K562 (cell line): ENCODE data around the gene ATG13. TPM values are rescaled to one million over a fixed set of nuclear protein-coding genes. Genes with fewer than 3 reads are reported as not detected.

Source experiments
- ARNT ChIP-seq, 2 experiments: fragments of 450-650 bp; IDR thresholded peaks; 2 replicates each; pipeline ENCODE4 v1.6.1; 2016; ENCODE audit warnings: mild to moderate bottlenecking in 1 of 2
- BDP1 ChIP-seq: IDR thresholded peaks from 3 replicates; pipeline ENCODE4 v1.6.1; 2011; ENCODE audit not compliant: insufficient read length, insufficient read depth
- CREB3L1 ChIP-seq: fragments of 450-650 bp; IDR thresholded peaks from 2 replicates; pipeline ENCODE4 v1.6.1; 2014; ENCODE audit warnings: low read depth, mild to moderate bottlenecking, moderate library complexity, borderline replicate concordance
- ELF4 ChIP-seq: fragments of 450-650 bp; formaldehyde crosslinking; IDR thresholded peaks from 2 replicates; pipeline ENCODE4 v1.4.0; 2022; ENCODE audit warnings: missing genetic modification characterization
- GABPB1 ChIP-seq: sonication (generic); formaldehyde crosslinking; IDR thresholded peaks from 2 replicates; pipeline ENCODE4 v1.8.0; 2022; ENCODE audit warnings: mild to moderate bottlenecking, missing genetic modification reagents
- HCFC1 ChIP-seq: IDR thresholded peaks from 2 replicates; pipeline ENCODE4 v1.6.1; 2012; ENCODE audit warnings: low read depth, low read length, improper control_type of control experiment
- HDAC1 ChIP-seq, 2 experiments: fragments of 450-650 bp; IDR thresholded peaks; 2 replicates each; pipeline ENCODE4 v1.6.1; 2016 to 2017; ENCODE audit warnings: inconsistent platforms in 1 of 2, mild to moderate bottlenecking in 1 of 2, moderate library complexity in 1 of 2
- HINFP ChIP-seq: fragments of 450-650 bp; conservative IDR thresholded peaks from 2 replicates; pipeline ENCODE4 v1.6.1; 2016; ENCODE audit warnings: missing genetic modification characterization, low read depth, mild to moderate bottlenecking, control low read depth, missing compliant biosample characterization
- HMBOX1 ChIP-seq: sonication (generic); IDR thresholded peaks from 2 replicates; pipeline ENCODE4 v1.6.1; 2016
- MEIS2 ChIP-seq: fragments of 450-650 bp; IDR thresholded peaks from 2 replicates; pipeline ENCODE4 v1.6.1; 2014; ENCODE audit warnings: mild to moderate bottlenecking; ENCODE audit not compliant: partially characterized antibody
- NR2C1 ChIP-seq, 2 experiments: fragments of 450-650 bp; IDR thresholded peaks; 2 replicates each; pipeline ENCODE4 v1.6.1; 2017; ENCODE audit warnings: mild to moderate bottlenecking in 2 of 2, antibody characterized with exemption in 1 of 2, inconsistent platforms in 1 of 2, missing compliant biosample characterization in 1 of 2, missing genetic modification characterization in 1 of 2
- PML ChIP-seq: IDR thresholded peaks from 2 replicates; pipeline ENCODE4 v1.6.1; 2012; ENCODE audit warnings: low read length, inconsistent platforms
- POU5F1 ChIP-seq: fragments of 150-350 bp; IDR thresholded peaks from 2 replicates; pipeline ENCODE4 v1.6.1; 2014; ENCODE audit warnings: borderline replicate concordance, low read length, low read depth, mild to moderate bottlenecking; ENCODE audit not compliant: partially characterized antibody
- SMARCE1 ChIP-seq: fragments of 450-650 bp; IDR thresholded peaks from 2 replicates; pipeline ENCODE4 v1.7.1; 2016; ENCODE audit warnings: mild to moderate bottlenecking
- STAT5A ChIP-seq: IDR thresholded peaks from 2 replicates; pipeline ENCODE4 v1.6.1; 2012; ENCODE audit warnings: low read length, inconsistent platforms, borderline replicate concordance
- ZFX ChIP-seq: sonication (generic); formaldehyde crosslinking; IDR thresholded peaks from 2 replicates; pipeline ENCODE4 v1.8.0; 2022; ENCODE audit warnings: mild to moderate bottlenecking, missing genetic modification reagents, moderate library complexity
- ZNF121 ChIP-seq: sonication (generic); formaldehyde crosslinking; conservative IDR thresholded peaks from 2 replicates; pipeline ENCODE4 v1.8.0; 2022; ENCODE audit warnings: missing genetic modification reagents
- ZNF384 ChIP-seq: IDR thresholded peaks from 2 replicates; pipeline ENCODE4 v1.6.1; 2012; ENCODE audit warnings: low read depth, low read length, improper control_type of control experiment
- ZNF589 ChIP-seq: fragments of 200-800 bp; sonication (Bioruptor generic); IDR thresholded peaks from 2 replicates; pipeline ENCODE4 v1.6.1; 2016; ENCODE audit warnings: low read depth, missing genetic modification characterization, missing compliant biosample characterization
- polyA plus RNA-seq, 8 experiments: library from polyadenylated mRNA; depleted of rRNA in 4 of 8; stranded (reverse) in 5 of 8; unstranded in 3 of 8; fragments of >200 nt; fragmentation: Nextera tagmentation in 2 of 8; fragmentation: Illumina TruSeq in 1 of 8; extraction: Ambion mirVana in 2 of 8; extraction: Trizol in 1 of 8; gene quantifications; 2 replicates each; pipeline versions ENCODE4 v1.2.1 to v1.2.3, GENCODE V29; 2011 to 2014; ENCODE audit warnings: inconsistent platforms in 1 of 8, missing spikeins in 1 of 8
- total RNA-seq, 7 experiments: library from RNA; depleted of rRNA in 6 of 7; stranded (reverse); fragments of >200 nt in 6 of 7; fragmentation: Illumina TruSeq in 2 of 7; extraction: Trizol in 2 of 7; gene quantifications; 2 replicates each; pipeline versions ENCODE4 v1.2.1 to v1.2.3, GENCODE V29; 2011 to 2021; ENCODE audit warnings: low replicate concordance in 1 of 7
- TF ChIP-seq, protein P1 (sequence below): fragments of 450-650 bp; IDR thresholded peaks from one replicate; pipeline ENCODE4 v1.6.1; 2018; ENCODE audit warnings: mild to moderate bottlenecking, moderate library complexity; ENCODE audit not compliant: partially characterized antibody
- TF ChIP-seq, protein P2 (sequence below): fragments of 450-650 bp; formaldehyde crosslinking; conservative IDR thresholded peaks from 2 replicates; pipeline ENCODE4 v1.4.0; 2022; ENCODE audit warnings: mild to moderate bottlenecking, missing genetic modification characterization

ATG13 gene
- total and polyA plus RNA-seq, 9 of the 15 experiments (the other 6 are each of a cell fraction or from before 2014, with no cell fraction given) = 13.1 to 61.5 (median 36.5) TPM

DNA sequence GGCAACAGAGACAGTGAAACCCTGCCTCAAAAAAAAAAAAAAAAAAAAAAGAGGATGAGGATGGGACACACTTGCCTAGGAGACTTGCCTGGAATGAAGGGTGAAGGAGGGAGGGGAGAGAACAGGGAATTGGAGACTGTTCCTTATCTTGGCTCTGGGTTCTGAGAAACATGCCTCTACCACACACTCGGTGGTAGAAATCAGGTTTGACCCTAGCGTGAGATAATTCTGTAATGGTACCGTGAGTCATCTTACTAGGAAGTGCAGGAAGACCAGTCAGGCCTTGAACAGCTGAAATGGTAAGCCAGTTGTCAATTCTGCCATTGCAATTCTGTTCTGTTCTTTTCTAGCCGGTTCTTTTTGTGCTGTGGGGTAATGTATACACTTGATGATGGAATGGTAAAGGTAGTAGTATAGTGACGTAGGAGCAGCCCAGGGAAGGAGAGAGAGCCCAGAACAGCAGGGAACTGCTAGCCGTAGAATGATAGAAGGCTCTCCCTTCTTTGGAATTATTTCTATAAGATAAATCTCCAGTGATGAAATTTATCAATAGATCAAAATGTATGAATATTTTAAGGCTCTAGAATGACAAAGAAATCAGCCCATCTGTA is 19.6 kb upstream of the ATG13 start (continued):
- TF ChIP-seq, protein P1, sequence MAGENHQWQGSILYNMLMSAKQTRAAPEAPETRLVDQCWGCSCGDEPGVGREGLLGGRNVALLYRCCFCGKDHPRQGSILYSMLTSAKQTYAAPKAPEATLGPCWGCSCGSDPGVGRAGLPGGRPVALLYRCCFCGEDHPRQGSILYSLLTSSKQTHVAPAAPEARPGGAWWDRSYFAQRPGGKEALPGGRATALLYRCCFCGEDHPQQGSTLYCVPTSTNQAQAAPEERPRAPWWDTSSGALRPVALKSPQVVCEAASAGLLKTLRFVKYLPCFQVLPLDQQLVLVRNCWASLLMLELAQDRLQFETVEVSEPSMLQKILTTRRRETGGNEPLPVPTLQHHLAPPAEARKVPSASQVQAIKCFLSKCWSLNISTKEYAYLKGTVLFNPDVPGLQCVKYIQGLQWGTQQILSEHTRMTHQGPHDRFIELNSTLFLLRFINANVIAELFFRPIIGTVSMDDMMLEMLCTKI = no peak
- TF ChIP-seq ELF4 (CRISPR knock-in tag) = no peak
- no peak for TF ChIP-seq ZNF589 (CRISPR knock-in tag)
- peak in 1 of 2 experiments; percentile 62; a peak in 1 of 4 replicates for TF ChIP-seq ARNT (IDR thresholded peaks at IDR 0.05)
- TF ChIP-seq POU5F1 = no peak
- TF ChIP-seq ZNF384 = no peak
- no peak for TF ChIP-seq HINFP
- no peak for TF ChIP-seq ZNF121 (CRISPR knock-in tag)
- TF ChIP-seq STAT5A = peak; percentile 89
- TF ChIP-seq, protein P2, sequence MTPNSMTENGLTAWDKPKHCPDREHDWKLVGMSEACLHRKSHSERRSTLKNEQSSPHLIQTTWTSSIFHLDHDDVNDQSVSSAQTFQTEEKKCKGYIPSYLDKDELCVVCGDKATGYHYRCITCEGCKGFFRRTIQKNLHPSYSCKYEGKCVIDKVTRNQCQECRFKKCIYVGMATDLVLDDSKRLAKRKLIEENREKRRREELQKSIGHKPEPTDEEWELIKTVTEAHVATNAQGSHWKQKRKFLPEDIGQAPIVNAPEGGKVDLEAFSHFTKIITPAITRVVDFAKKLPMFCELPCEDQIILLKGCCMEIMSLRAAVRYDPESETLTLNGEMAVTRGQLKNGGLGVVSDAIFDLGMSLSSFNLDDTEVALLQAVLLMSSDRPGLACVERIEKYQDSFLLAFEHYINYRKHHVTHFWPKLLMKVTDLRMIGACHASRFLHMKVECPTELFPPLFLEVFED (CRISPR knock-in tag) = no peak
- TF ChIP-seq GABPB1 (CRISPR knock-in tag) = no peak
- no peak for TF ChIP-seq CREB3L1
- peak; percentile 91 for TF ChIP-seq HMBOX1
- peak; percentile 2 for TF ChIP-seq MEIS2
- peak; percentile 47 for TF ChIP-seq ZFX (CRISPR knock-in tag)
- TF ChIP-seq HDAC1 (IDR thresholded peaks at IDR 0.05) = peak in 1 of 2 experiments; percentile 97; a peak in 2 of 4 replicates
- peak; percentile 93 for TF ChIP-seq SMARCE1
- no peak for TF ChIP-seq BDP1
- 0 out of 2 replicates have a peak, but pooled peaks have one; percentile 36 for TF ChIP-seq PML
- TF ChIP-seq HCFC1 = no peak
- peak; percentile 43; the same call in 1 of the 2 replicates for TF ChIP-seq NR2C1 (IDR thresholded peaks at IDR 0.05)
- TF ChIP-seq NR2C1 (tag; IDR thresholded peaks at IDR 0.05) = peak; percentile 72; the same call in 1 of the 2 replicates
